Esophagus muscularis mucosa (tissue), 4 donors: ENCODE measurements around the gene SLC45A3.

Experiments
- CTCF ChIP-seq, 3 experiments: fragments of 200-600 bp in 2 of 3; fragments of 450-650 bp in 1 of 3; sonication (generic) in 2 of 3; IDR thresholded peaks; one replicate each; pipeline ENCODE4 v1.5.1; 2017 to 2019; ENCODE audit warnings: antibody characterized with exemption in 3 of 3, mild to moderate bottlenecking in 2 of 3, moderate library complexity in 1 of 3
- EP300 ChIP-seq: sonication (generic); formaldehyde crosslinking; IDR thresholded peaks from one replicate; pipeline ENCODE4 v1.6.1; 2017; ENCODE audit warnings: antibody characterized with exemption
- POLR2A ChIP-seq: fragments of 450-650 bp; IDR thresholded peaks from one replicate; pipeline ENCODE4 v1.6.1; 2017; ENCODE audit warnings: antibody characterized with exemption, moderate library complexity, mild to moderate bottlenecking, low read depth

GRCh38 chr1:205631010-205631767, 49.1 kb downstream of the SLC45A3 start:
- TF ChIP-seq CTCF (IDR thresholded peaks at IDR 0.05) (no peak), POLR2A (no peak), EP300 (no peak)
